ENCODE results near the gene MCEE.

Gene MCEE

GRCh38 chr2:71066856-71067255 lies 63.2 kb downstream of the MCEE start:
- Histone ChIP-seq H3K36me3 (no peaks in the 10 kb centered on the region), H3K4me1 (no peaks in the 10 kb centered on the region), H3K27me3 (no peaks in the 10 kb centered on the region), H3K4me3 (ENCODE audit: low read depth, low read length) (no peak overlapping the region), H3K9me3 (no peaks in the 10 kb centered on the region)
- no peak for DNase-seq
- TF ChIP-seq, protein P1, sequence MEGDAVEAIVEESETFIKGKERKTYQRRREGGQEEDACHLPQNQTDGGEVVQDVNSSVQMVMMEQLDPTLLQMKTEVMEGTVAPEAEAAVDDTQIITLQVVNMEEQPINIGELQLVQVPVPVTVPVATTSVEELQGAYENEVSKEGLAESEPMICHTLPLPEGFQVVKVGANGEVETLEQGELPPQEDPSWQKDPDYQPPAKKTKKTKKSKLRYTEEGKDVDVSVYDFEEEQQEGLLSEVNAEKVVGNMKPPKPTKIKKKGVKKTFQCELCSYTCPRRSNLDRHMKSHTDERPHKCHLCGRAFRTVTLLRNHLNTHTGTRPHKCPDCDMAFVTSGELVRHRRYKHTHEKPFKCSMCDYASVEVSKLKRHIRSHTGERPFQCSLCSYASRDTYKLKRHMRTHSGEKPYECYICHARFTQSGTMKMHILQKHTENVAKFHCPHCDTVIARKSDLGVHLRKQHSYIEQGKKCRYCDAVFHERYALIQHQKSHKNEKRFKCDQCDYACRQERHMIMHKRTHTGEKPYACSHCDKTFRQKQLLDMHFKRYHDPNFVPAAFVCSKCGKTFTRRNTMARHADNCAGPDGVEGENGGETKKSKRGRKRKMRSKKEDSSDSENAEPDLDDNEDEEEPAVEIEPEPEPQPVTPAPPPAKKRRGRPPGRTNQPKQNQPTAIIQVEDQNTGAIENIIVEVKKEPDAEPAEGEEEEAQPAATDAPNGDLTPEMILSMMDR (IDR thresholded peaks at IDR 0.05; ENCODE audit: low read depth, low read length) = no peak

DNA sequence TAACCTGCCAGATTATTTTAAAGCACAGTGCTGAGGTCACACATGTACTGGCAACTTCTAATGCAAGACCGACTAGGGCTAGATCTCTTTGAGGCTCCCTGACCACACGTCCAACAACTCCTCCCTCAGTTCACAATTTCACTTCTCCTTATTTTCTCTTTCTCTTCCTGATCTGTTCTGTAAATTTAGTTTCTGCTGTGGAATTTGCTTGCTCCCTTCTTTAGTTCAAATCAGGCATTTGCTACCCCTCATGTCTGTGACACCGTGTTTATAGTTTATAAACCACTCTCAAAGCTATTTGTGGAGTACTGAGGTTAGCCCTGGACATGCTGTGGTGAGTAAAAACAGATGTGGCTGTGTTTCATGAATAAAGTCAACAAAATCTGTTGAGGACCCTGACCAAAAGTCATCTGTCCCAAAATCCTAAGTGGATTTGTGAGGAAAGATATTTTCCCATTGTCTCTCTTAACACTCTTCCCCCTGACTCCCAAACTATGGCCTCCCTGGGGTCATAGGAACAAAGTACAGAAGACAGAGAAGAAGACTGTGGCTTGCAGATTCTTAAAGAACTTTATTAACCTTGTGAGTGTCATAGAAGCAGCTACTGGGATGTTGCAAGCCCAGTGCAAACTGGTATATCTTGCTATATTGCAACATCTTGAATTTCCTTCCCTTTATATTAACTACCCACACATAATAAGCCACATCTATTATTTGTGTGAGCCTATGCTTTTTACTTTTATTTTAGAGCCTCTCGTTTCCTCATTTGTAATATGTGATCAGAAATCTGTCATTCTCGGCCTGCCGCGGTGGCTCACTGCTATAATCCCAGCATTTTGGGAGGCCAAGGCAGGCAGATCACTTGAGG lies 65.0 kb downstream of the MCEE start:
- H3K27me3 ChIP-seq = no peaks in the 10 kb centered on the region; the same call in 1 of the 2 replicates
- no peak for DNase-seq
- no peaks in the 10 kb centered on the region for H3K4me1 ChIP-seq
- TF ChIP-seq, protein P1 (IDR thresholded peaks at IDR 0.05; ENCODE audit: low read depth, low read length) = no peak
- H3K9me3 ChIP-seq = no peaks in the 10 kb centered on the region
- no peaks in the 10 kb centered on the region for H3K36me3 ChIP-seq
- H3K4me3 ChIP-seq (ENCODE audit: low read depth, low read length) = no peak overlapping the region

- Histone ChIP-seq H3K27me3 (no peaks in the 10 kb centered on the region; the same call in 1 of the 2 replicates), H3K4me3 (ENCODE audit: low read depth, low read length) (no peak overlapping the region)
- TF ChIP-seq, protein P1 (IDR thresholded peaks at IDR 0.05; ENCODE audit: low read depth, low read length) = no peak
Observed at GRCh38 chr2:71064110-71064611, 65.9 kb downstream of the MCEE start.

GRCh38 chr2:71063216-71063615 lies 66.8 kb downstream of the MCEE start:
- TF ChIP-seq, protein P1 (IDR thresholded peaks at IDR 0.05; ENCODE audit: low read depth, low read length) = no peak
- DNase-seq = no peak

More at GRCh38 chr2:71064110-71064611, 65.9 kb downstream of the MCEE start:
- no peaks in the 10 kb centered on the region for H3K9me3 ChIP-seq
- no peaks in the 10 kb centered on the region for H3K4me1 ChIP-seq
- no peaks in the 10 kb centered on the region for H3K36me3 ChIP-seq
- no peak for DNase-seq

DNA sequence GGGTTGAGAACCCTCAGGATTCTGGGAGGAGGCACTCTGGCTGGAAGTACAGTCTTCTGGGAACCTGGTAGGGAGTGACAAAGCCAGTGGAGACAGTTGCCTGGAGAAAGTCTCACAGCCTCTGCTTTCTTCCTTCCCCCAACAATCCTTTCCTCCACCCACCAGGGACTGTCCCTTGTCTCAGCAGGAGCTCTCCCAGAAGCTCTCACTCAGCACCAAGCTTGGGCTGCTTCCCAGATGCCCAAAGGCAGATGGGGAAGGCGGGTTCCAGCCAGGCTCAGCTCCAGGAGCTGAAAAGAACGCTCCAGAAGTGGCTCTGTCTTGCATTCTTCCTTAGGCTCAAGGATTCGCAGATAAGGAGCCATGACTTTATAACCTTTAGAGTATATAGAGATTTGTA lies 69.2 kb downstream of the MCEE start:
- Histone ChIP-seq H3K4me1 (no peaks in the 10 kb centered on the region), H3K9me3 (no peaks in the 10 kb centered on the region), H3K4me3 (ENCODE audit: low read depth, low read length) (no peak overlapping the region), H3K36me3 (no peaks in the 10 kb centered on the region), H3K27me3 (no peaks in the 10 kb centered on the region; the same call in 1 of the 2 replicates)
- TF ChIP-seq, protein P1 (IDR thresholded peaks at IDR 0.05; ENCODE audit: low read depth, low read length) = no peak
- DNase-seq = no peak

More at GRCh38 chr2:71063216-71063615, 66.8 kb downstream of the MCEE start:
- Histone ChIP-seq H3K36me3 (no peaks in the 10 kb centered on the region), H3K4me3 (ENCODE audit: low read depth, low read length) (no peak overlapping the region), H3K4me1 (no peaks in the 10 kb centered on the region), H3K9me3 (no peaks in the 10 kb centered on the region), H3K27me3 (no peaks in the 10 kb centered on the region; the same call in 1 of the 2 replicates)

DNA sequence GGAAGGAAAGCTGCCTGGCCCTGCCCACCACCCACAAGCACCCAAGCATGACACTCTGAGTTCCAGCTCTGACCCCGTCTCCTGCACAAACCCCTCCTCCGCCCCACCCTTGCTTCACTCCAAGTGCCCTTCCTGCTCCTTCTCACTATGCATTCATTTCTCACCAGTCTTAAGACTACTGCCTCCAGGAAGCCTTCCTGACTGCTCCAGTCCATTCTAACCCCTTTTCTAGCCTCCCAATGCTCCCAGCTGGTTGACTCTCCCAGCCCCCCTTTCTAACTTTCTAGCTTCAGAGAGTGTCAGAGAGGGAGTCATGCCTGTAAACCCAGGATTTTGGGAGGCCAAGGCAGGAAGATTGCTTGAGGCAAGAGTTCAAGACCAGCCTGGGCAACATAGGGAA lies 69.8 kb downstream of the MCEE start:
- no peak overlapping the region for H3K4me3 ChIP-seq (ENCODE audit: low read depth, low read length)
- no peaks in the 10 kb centered on the region; the same call in 1 of the 2 replicates for H3K27me3 ChIP-seq
- H3K4me1 ChIP-seq = no peaks in the 10 kb centered on the region
- H3K9me3 ChIP-seq = no peaks in the 10 kb centered on the region
- DNase-seq = no peak
- TF ChIP-seq, protein P1 (IDR thresholded peaks at IDR 0.05; ENCODE audit: low read depth, low read length) = no peak
- H3K36me3 ChIP-seq = no peaks in the 10 kb centered on the region
